Activated naive CD4-positive, alpha-beta T cell treated with anti-CD3 and anti-CD28 coated beads, Interleukin-2, amount 50 U/mL, for 16 hours (primary cell): ENCODE measurements around the gene GAA.

ENCODE experiments used
- DNase-seq: peaks from one replicate; pipeline ENCODE4 v3.0.0-alpha.2; 2020

GAA gene

DNA sequence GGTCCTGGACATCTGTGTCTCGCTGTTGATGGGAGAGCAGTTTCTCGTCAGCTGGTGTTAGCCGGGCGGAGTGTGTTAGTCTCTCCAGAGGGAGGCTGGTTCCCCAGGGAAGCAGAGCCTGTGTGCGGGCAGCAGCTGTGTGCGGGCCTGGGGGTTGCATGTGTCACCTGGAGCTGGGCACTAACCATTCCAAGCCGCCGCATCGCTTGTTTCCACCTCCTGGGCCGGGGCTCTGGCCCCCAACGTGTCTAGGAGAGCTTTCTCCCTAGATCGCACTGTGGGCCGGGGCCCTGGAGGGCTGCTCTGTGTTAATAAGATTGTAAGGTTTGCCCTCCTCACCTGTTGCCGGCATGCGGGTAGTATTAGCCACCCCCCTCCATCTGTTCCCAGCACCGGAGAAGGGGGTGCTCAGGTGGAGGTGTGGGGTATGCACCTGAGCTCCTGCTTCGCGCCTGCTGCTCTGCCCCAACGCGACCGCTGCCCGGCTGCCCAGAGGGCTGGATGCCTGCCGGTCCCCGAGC lies 17.9 kb downstream of the GAA start:
- no peak for DNase-seq

DNA sequence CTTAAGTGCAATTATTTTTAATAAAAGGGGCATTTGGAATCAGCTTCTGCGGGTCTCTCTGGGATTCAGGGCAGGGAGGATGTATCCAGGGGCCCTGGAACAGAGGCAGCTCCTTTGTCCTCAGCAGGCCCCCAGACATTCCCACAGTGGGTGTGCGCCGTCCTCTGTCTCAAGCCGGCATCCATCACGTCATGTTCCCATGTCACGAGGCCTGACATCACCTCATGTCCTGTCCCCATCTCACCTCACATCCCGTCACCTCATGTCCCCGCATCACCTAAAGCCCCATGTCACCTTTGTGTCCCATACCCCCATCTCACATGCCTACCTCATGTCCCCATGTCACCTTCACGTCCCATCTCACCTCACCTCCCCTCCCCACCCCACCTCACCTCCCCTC lies 18.5 kb downstream of the GAA start:
- no peak for DNase-seq

DNA sequence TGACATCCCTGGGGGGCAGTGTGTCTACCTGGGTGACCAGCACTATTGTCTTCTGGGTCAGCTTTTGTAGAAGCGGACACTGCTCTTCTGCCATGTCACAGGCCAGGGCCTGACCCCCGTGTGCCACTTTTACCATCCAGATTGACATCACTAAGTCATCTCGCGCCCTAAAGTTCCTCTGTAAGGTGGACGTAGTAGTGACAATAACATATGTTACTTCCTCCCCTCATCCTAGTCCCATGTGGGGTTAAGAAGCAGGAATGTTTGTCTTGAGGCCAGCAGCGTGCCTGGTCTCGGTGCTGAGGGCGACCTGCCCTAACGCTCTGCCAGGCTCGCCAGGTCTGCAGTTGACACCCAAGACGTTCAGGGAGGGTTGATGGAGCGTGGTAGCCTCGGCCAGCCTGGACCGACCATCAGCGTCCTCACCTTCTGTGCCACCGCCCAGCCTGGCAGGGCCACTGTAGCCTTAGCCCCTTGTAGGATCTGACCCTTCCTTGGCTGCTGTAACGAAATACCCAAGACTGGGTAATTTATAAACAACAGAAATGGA lies 20.7 kb downstream of the GAA start:
- DNase-seq = no peak

DNA sequence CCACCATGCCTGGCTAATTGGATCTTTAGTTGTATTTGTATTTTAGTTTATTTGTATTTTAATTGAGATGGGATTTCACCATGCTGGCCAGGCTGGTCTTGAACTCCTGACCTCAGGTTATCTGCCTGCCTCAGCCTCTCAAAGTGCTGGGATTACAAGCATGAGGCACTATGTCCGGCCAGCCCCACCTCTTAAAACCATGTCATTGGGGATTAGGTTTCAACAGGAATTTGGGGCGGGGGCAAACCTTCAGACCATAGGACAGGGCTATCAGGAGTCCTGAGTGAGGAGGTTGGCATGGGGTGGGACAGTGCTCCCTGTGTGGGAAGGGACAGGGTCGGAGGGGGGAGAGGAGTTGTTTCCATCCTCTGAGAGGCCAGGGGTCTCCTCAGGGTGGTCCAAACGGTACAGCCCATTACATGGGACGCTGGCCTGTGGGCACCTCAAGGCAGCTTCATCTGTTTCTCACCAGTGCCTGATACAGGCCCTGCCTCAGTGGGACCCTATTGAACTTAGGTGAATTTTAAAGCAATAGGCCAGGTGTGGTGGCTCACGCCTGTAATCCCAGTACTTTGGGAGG lies 21.6 kb downstream of the GAA start:
- DNase-seq = no peak

DNA sequence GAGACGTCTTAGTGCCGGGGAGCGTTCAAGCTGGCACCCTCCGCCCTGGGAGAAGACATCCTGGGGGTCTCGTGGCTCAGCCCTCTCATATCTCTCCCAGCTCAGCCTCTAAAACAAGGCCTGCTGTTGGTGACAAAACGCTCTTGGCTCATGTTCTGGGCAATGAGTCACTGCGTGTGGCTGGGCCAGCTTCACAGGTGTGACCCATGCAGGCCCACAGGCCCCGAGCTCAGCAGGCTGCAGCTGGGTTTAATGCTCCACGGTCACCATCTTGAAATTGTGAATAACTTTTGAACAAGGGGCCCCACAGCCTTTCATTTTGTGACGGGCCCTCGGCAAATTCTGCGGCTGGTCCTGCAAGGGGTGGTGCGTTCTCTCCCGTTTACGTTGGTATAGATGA lies 22.4 kb downstream of the GAA start:
- DNase-seq = no peak

DNA sequence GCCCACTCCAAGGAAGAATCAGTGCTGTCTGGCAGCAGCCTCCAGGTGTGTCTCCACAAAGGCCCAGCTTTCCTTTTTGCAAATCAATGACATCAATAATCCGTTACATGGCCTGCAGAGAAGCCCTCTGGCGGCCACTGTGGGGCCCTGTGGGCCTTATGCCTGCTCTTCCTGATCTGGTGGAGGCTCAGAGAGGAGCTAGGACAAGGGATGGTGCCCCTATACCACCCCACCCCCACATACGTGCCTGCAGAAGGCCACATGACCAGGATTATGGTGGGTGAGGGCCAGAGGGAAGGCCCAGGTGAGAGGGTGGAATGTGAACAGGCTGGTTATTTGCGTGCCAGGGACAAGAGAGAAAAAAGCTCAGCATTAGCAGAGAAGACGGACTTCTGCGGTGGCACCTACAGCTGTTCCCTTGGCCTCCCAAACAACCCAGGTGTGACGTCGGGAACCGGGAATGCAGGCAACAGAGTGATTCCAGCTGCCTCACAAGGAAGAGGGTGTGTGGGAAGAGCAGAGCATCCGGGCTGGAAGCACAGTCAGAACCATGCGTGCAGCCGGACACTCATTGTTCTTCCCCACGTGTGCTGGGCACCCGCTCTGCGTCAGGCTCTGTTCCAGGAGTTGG lies 23.1 kb downstream of the GAA start:
- DNase-seq = no peak

DNA sequence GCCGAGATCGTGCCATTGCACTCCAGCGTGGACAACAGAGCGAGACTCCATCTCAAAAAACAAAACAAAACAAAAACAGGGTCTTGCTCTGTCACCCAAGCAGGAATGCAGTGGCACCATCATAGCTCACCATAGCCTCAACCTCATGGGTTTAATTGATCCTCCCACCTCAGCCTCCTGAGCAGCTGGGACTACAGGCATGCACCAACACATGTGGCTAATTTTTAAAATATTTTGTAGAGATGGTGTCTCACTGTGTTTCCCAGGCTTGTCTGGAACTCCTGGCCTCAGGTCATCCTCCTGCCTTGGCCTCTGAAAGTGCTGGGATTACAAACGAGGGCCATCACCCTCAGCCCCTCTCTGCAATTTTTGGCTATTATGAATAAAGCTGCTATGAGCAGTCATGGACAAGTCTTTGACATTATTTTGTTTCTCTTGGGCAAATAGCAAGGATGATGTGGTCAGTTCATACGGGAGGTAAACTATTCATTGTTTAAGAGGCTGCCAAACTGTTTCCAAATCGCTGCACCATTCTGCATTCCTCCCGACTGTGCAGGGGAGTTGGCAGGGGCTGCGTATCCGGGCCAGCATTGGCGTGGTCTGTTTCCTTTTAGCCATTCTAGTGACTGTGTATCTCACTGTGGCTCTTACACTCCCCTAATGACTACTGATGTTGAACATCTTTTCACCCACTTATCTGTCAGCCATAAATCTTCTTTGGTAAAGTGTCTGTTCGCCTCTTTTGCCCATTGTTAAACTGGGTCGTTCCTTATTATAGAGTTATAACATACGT lies 24.5 kb downstream of the GAA start:
- no peak for DNase-seq

DNA sequence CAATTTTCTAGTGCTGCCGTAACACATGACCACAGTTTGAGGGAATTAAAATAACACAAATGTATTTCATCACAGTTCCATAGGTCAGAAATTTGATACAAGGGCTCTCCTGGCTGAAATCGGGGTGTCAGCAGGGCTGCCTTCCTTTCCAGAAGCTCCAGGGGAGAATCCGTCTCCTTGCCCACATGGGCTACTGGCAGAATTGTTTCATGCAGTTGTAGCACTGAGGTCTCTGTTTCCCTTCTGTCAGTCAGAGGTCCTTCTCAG lies 25.0 kb downstream of the GAA start:
- DNase-seq = no peak

DNA sequence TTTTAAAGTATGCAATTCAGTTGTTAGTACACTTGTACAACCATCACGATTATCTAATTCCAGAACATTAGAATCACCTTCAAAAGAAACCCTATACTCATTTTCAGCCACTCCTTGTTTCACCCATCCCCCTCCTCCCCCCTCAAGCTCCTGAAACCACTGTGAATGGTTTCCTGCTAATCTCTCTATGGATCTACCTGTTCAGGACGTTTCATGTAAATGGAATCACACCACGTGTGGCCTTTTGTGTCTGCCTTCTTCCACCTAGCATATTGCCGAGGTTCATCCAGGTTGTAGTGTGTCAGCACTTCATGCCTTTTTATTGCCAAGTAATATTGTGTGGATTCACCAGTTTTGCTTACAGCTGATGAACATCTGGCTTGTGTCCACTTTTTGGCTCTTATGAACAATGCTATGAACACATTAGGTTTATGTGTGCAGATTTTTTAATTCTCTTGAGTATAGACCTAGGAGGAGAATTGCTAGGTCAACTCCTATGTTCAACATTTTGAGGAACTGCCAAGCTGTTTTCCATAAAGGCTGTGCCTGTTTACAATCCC lies 27.7 kb downstream of the GAA start:
- DNase-seq = no peak

DNA sequence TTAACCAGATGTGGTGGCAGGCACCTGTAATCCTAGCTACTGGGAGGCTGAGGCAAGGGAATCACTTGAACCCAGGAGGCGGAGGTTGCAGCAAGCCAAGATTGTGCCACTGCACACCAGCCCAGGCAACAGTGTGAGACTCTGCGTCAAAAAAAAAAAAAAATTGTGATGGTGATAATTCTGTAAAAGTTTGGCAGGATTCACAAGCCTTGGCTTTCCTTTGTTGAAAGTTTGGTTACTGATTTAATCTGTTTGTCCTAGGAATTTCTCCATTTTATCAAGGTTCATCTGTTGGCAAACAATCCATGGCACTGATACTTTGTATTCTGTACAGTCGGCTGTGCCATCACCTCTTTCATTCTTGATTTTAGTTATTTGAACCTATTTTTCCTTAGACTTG lies 29.6 kb downstream of the GAA start:
- no peak for DNase-seq

DNA sequence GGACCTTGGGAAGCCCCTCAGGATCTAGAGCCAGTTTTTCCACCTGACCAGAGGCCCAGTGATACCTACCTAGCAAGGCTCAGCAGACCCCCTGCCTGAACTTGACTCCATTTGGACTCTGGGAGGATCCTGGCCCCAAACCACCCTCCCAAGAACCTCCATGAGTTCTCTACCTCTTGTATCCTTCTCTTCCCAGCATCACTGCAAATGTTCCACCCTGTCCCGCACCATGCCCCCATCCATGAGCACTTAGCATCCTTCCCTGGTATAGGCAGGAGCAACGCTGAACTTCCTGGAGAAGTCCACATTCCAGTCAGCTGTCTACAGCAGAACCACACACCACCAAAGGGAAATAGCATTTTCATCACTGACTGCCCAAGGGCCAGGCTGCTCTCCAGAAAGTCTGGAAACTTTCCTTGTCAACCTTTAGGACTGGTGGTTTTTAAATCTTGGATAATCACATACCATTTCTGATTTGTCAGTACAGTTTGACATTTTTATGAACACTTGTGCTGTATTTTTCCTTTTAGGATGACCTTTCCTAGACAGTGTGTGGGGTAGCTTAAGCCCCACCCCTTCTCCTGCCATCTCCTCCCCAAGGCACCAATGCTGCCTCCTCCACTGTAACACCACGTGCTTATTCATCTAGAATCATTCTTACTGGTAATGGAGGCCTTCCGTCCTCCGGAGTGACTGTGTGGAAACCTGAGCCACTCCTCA lies 31.7 kb downstream of the GAA start:
- no peak for DNase-seq

DNA sequence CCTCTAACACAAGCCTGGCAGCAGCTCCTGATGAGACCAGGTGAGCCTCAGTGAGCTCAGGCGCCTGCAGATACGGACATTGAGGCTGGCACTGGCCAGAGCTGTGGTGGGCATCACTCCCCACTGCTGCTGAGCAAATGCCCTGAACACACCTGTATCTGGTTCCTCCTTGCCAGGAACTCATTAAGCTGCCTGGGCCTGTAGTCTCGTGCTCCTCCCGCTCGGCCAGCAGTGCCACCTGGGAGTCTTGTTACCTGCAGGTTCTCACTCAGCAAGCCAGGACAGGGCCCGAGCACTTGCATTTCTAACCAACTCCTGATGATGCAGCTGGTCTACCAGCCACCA lies 32.2 kb downstream of the GAA start:
- DNase-seq = no peak

DNA sequence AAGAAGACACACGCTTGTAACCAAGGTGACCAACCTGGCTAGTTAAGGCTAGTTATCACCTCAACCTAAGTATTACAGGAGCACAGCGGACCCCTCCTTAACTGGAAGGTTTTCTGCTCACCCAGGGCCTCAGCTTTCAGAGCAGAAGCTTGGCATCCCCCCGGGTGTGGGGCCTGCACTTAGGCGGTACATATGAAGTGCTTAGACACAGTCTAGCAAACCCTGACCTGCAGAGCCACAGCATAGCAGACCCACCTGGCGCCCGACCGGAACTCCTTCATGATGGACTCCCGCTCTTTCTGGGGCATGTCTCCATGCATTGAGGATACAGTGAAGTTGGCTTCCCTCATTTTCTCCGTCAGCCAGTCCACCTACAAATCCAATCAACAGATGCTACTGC lies 35.8 kb downstream of the GAA start:
- no peak for DNase-seq

DNA sequence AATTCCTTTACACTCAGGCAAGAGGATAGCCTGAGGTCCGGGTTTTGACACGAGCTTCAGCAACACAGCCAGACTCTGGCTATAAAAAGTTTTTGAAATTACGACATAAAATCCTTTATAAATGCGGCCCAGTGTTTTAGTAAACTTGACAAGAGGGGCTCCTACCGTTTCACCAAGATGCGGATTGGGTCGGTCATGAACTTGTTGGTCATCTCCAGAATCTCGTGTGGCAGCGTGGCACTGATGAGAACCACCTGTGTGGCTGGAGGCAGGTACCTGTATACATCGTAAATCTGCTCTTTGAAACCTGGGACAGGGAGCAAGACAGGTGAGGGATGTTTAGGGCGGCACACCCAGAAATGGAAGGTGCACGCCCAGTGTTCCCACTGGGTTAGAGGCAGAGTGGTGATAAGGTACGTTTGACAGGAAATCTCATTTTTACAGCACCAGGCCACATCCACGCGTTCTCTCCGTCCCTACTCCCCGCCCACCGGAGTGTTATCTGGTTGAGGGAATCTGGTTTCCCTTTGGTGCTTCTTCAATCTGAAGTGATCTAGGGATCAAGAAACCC lies 37.6 kb downstream of the GAA start:
- DNase-seq = no peak

DNA sequence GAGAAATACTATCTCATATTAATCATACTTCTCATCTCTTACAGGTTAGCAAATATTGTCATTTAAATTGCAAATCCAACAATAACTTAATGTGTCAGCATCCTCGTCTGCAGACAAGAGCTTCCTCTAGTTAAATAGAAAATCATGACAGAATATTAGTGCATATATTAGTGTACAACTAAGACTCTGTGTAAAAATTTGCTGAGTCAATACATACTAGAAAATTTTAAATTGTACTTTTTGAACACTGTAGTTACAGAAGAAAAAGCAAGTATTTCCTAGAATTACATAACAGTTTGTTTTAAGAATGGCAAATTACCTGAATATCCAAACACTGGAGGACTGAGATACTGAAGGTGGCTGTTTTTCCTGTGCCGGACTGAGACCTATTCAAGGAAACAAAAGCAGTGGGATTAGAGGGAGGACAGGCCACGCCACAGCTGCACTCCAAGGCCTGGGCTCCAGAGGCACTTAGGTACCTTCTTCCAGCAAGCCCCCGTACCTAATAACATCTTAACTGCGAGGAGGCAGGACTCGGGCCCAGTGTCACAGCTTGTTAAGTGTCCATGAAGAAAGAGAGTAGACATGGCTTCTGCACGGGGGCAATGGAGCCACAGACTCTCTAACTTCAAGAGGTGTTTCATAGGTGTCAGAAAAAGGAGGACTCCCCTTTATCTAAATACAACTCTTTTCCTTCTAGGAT lies 40.2 kb downstream of the GAA start:
- no peak for DNase-seq

DNA sequence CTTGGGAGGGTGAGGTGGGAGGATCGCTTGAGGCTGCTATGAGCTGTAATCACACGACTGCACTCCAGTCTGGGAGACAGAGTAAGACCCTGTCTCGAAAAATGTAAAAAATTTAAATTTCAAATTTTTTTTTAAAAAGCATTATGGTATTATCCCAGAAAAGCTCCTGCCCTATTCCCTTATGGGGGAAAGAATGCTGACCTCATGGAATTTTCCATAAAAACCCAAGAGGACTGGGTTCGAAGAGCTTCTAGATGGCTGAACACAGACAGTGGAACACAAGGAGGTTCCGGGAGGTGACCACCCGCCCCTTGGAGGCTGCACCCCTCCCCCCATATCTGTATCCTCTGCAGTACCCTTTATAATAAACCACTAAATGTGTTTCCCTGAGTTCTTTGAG lies 41.5 kb downstream of the GAA start:
- no peak for DNase-seq

DNA sequence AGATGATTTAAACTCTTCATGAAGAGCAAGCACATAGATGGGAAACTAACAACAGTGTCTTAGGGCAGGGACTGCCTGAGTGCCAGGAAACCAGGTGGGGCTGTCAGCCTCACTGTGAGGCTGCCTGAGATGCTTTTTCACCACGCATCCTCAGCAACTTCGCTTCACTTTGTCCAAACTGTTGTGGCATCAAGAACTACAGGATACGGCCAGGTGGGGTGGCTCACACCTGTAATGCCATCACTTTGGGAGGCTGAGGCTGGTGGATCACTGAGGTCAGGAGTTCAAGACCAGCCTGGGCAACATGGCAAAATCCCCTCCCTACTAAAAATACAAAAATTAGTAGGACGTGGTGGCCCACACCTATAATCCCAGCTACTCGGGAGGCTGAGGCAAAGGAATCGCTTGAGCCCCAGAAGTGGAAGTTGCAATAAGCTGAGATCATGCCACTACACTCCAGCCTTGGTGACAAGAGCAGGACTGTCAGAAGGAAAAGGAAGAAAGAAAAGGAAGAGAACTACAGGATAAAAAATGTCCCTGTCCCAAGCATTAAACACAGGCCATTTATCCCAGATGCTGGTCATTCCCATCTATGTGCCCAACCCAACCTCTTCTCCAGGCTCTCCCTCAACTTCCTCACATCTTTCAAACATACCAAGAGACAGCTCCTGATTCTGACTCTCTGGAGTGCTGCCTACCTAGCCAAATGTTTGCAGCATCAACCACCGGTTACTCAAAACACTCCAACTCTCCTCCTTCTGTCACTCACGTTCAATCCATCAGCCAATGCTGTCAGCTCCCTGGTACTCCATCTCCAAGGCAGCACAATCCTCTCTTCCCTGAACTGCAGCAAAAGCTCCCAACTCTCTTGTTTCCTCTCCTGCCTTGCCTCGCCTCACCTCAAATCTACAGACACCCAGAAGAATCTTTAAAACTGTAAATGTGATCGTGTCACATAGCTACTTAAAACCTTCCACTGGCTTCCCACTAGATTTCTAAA lies 44.0 kb downstream of the GAA start:
- DNase-seq = no peak

DNA sequence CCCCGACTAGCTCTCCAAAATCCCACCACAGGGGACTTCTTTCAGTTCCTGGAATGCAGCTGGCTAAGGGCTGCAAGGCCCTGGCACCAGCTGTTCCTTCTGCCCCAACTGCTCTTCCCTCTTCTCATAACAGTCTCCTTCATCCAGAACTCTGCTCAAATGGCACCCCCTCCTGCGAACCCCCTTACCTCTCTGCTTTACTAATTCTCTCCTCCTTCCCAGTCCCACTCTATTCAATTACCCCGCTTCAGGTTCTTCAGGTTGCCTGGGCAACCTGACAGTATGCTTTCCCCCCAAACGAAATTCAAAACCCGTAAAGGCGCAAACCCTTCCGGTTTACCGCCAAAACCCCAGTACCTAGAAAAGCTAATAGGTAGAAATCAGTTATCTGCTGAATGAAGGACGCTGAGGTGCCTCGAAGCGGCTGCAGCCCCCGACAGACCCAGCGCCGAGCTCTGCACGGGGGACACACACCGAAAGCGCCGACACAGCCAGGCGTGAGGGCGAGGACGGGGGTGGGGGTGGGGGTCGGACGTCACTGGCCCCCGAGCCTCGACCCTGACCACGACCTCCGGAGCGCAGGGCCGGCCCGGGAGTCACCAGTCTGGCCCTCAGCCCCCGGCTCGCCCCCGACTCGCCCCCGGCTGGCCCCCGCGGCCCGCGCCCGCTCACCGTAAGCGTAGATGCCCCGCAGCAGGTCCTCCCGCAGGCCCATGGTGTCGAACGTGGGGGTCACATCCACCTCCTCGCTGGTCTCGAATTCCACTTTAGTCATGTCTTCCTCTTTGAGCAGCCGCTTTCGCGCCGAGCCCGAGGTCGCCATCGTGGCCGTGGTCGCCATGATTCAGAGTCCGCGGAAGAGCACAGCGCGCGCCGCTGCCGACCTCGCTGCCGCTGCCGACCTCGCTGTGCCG lies 45.0 kb downstream of the GAA start:
- no peak for DNase-seq

DNA sequence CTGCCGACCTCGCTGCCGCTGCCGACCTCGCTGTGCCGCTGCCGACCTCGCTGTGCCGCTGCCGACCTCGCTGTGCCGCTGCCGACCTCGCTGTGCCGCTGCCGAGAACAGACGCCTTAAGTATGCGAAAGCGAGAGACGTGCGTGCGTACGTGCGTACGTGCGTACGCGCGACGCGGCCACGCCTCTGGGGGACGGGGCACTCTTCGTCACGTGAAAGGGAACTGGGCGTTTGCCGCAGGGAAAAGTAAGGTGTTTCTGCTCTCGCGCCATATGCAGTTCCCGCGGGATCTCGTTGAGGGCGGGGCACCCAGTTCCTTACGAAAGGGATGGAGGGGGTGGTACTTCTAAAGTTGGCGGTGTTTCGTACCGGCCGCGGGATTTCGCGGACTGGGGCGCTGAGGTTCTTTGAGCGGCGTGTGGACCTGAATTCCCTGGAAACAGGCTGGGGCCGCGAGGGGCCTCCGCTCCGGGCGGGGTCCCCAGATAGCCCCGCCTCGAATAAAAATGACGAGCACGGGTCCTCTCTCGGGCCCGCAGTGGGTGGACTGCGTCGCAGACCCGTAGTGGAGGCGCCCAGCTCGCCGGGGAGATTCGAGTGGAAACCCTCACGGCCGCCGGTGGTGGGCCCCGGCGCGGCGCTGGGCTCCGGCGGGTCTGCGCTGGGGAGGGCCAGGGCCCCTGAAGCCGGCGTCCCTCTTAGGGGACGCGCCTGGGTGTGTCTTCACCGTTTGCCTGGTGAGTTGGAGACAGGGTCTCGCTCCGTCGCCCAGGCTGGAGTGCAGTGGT lies 45.8 kb downstream of the GAA start, which contains the start of gene EIF4A3:
TSS of gene EIF4A3 (minus strand) at position 94 of the 788 bp plus-strand sequence. CDS start 167 bp downstream, outside the sequence.
- DNase-seq = peak; percentile 96
